HFFc6 (cell line): ENCODE data around the gene RPS6KA2. TPM values are rescaled to one million over a fixed set of nuclear protein-coding genes. Genes with fewer than 3 reads are reported as not detected.

ENCODE experiments used
- DNase-seq: peaks from one replicate; pipeline ENCODE4 v3.0.0-alpha.2; 2018
- H3K27ac Mint-ChIP-seq: 2 replicates; pipeline ENCODE4 v1.8.0; 2020; ENCODE audit warnings: mild to moderate bottlenecking, mixed read lengths
- H3K27me3 Mint-ChIP-seq: 2 replicates; pipeline ENCODE4 v1.8.0; 2021; ENCODE audit warnings: mild to moderate bottlenecking, moderate library complexity, mixed read lengths; ENCODE audit not compliant: insufficient read depth
- H3K36me3 Mint-ChIP-seq: 2 replicates; pipeline ENCODE4 v1.8.0; 2021; ENCODE audit warnings: low read depth, mixed read lengths
- H3K4me1 Mint-ChIP-seq: 2 replicates; pipeline ENCODE4 v1.8.0; 2020; ENCODE audit warnings: low read depth, mixed read lengths
- H3K4me3 Mint-ChIP-seq: 2 replicates; pipeline ENCODE4 v1.8.0; 2020; ENCODE audit warnings: mild to moderate bottlenecking, moderate library complexity, mixed read lengths
- H3K9me3 Mint-ChIP-seq: 2 replicates; pipeline ENCODE4 v1.8.0; 2020; ENCODE audit warnings: mild to moderate bottlenecking, mixed read lengths
- total RNA-seq, 6 experiments: library from RNA; stranded (reverse); fragmentation: NEBNext Ultra II Directional; extraction: Animal tissue kit (Norgen Biotek cat#: 25700); gene quantifications; 2 replicates in 1 of 6; 3 replicates in 5 of 6; pipeline ENCODE4 v1.2.3, GENCODE V29; 2021
- TF ChIP-seq, protein P1 (sequence below): fragments of 200-600 bp; sonication (generic); IDR thresholded peaks from 2 replicates; pipeline ENCODE4 v1.5.0; 2021; ENCODE audit warnings: antibody characterized with exemption, mild to moderate bottlenecking

The RPS6KA2 gene
- total RNA-seq, 6 experiments from 2014 or later = 10.1 to 13.9 (median 11.9) TPM

DNA sequence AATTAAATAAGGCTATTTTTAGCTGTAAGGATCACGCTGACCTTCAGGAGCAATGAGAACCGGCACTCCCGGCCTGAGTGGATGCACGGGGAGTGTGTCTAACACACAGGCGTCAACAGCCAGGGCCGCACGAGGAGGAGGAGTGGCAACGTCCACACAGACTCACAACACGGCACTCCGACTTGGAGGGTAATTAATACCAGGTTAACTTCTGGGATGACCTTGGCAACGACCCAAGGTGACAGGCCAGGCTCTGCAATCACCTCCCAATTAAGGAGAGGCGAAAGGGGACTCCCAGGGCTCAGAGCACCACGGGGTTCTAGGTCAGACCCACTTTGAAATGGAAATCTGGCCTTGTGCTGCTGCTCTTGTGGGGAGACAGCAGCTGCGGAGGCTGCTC, 124.6 kb downstream of the RPS6KA2 start:
- DNase-seq = no peak
- Mint-ChIP-seq H3K27me3 (no peaks in the 10 kb centered on the region), H3K27ac (no peak overlapping the region), H3K36me3 (peaks cover 5% of the 10 kb centered on the region; the same call in 1 of the 2 replicates), H3K4me3 (no peak overlapping the region), H3K9me3 (no peaks in the 10 kb centered on the region; the same call in 1 of the 2 replicates), H3K4me1 (no peaks in the 10 kb centered on the region)
- TF ChIP-seq, protein P1, sequence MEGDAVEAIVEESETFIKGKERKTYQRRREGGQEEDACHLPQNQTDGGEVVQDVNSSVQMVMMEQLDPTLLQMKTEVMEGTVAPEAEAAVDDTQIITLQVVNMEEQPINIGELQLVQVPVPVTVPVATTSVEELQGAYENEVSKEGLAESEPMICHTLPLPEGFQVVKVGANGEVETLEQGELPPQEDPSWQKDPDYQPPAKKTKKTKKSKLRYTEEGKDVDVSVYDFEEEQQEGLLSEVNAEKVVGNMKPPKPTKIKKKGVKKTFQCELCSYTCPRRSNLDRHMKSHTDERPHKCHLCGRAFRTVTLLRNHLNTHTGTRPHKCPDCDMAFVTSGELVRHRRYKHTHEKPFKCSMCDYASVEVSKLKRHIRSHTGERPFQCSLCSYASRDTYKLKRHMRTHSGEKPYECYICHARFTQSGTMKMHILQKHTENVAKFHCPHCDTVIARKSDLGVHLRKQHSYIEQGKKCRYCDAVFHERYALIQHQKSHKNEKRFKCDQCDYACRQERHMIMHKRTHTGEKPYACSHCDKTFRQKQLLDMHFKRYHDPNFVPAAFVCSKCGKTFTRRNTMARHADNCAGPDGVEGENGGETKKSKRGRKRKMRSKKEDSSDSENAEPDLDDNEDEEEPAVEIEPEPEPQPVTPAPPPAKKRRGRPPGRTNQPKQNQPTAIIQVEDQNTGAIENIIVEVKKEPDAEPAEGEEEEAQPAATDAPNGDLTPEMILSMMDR = no peak

- no peak overlapping the region for H3K27ac Mint-ChIP-seq
- H3K27me3 Mint-ChIP-seq = no peaks in the 10 kb centered on the region
- no peaks in the 10 kb centered on the region; the same call in 1 of the 2 replicates for H3K9me3 Mint-ChIP-seq
- H3K4me3 Mint-ChIP-seq = no peak overlapping the region
- peaks cover 5% of the 10 kb centered on the region; the same call in 1 of the 2 replicates for H3K36me3 Mint-ChIP-seq
- TF ChIP-seq, protein P1 = no peak
- no peak for DNase-seq
- H3K4me1 Mint-ChIP-seq = no peaks in the 10 kb centered on the region
These were observed 125.8 kb downstream of the RPS6KA2 start for GRCh38 chr6:166501246-166501645.

DNA sequence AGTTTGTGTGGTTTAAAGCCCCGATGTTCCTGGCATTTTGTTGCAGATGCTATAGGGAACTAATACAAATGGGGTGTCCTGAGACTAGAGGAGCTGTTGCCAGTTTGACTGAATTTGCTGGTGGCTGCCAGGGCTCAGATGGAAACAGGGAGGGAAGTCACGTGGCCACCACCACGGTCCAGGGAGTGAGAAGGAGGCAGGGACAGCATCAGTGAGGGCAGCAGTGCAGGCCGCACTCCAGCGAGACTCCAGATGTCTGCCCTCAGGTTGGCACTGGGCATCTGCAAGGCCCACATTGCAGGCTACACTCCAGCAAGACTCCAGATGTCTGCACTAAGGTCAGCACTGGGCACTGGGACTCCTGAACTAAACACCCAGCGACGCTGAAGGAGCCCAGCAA, 126.8 kb downstream of the RPS6KA2 start:
- H3K27ac Mint-ChIP-seq = no peak overlapping the region
- H3K27me3 Mint-ChIP-seq = no peaks in the 10 kb centered on the region
- peaks cover 5% of the 10 kb centered on the region; the same call in 1 of the 2 replicates for H3K36me3 Mint-ChIP-seq
- H3K4me3 Mint-ChIP-seq = no peak overlapping the region
- no peaks in the 10 kb centered on the region; the same call in 1 of the 2 replicates for H3K9me3 Mint-ChIP-seq
- no peak for DNase-seq
- TF ChIP-seq, protein P1 = no peak
- no peaks in the 10 kb centered on the region for H3K4me1 Mint-ChIP-seq

GRCh38 chr6:166499350-166500163, 127.5 kb downstream of the RPS6KA2 start:
- H3K27ac Mint-ChIP-seq = no peak overlapping the region

DNA sequence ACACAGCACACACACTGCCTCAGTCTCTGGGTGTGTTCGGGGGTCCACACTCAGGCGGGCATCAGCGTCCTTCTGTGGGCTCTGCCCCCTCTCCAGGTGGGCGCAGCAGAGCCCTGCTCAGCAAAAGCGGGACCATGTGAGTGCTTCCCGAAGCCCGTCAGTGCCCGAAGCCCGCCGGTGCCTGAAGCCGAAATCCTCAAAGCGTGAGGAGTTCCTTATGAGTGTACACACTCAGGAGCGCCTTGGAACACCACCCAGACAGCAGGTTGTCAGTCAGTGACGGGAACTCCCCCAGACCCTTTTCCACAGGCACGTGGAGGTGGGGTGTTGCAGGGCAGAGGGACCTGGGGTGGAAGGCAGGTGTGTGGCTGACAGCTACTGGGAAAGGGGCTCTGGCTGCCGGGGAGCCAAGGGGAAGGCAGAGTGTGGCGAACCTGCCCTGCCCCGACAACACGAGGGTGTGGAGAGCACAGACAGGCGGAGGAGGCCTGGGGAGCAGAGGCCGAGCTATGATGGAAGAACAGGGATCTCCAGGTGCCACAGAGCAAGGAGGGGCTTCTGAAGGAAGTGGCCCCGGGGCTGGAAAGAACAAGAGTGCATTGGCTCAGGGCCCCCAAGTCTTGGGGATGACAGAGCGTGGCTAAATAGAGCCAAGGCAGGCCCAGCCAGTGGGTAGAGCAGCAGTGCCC, 128.2 kb downstream of the RPS6KA2 start:
- no peak for DNase-seq
- H3K36me3 Mint-ChIP-seq = peaks cover 5% of the 10 kb centered on the region; the same call in 1 of the 2 replicates

More at GRCh38 chr6:166499350-166500163, 127.5 kb downstream of the RPS6KA2 start:
- Mint-ChIP-seq H3K4me1 (no peaks in the 10 kb centered on the region), H3K27me3 (no peaks in the 10 kb centered on the region), H3K9me3 (no peaks in the 10 kb centered on the region; the same call in 1 of the 2 replicates), H3K36me3 (peaks cover 5% of the 10 kb centered on the region; the same call in 1 of the 2 replicates), H3K4me3 (no peak overlapping the region)
- no peak for DNase-seq
- TF ChIP-seq, protein P1 = no peak

More for the DNA sequence above, 128.2 kb downstream of the RPS6KA2 start:
- H3K27me3 Mint-ChIP-seq = no peaks in the 10 kb centered on the region
- no peaks in the 10 kb centered on the region; the same call in 1 of the 2 replicates for H3K9me3 Mint-ChIP-seq
- TF ChIP-seq, protein P1 = no peak
- no peak overlapping the region for H3K4me3 Mint-ChIP-seq
- H3K4me1 Mint-ChIP-seq = no peaks in the 10 kb centered on the region
- H3K27ac Mint-ChIP-seq = no peak overlapping the region
